AG08395 (cell line): ENCODE data around the gene SCYL3.
"Not testable (repeated sequence)": the region's sequence is repeated elsewhere in the genome, so short reads cannot be mapped to it uniquely, and the experiment has no call there.

ENCODE experiments used
- DNase-seq: peaks from one replicate; pipeline ENCODE4 v3.0.0; 2012; ENCODE audit warnings: mixed read lengths, low spot score

Gene SCYL3

GRCh38 chr1:169869426-169869825 is 24.3 kb downstream of the SCYL3 start:
- no peak for DNase-seq

GRCh38 chr1:169868978-169869377 is 24.7 kb downstream of the SCYL3 start:
- no peak for DNase-seq

- DNase-seq = no peak
Observed at GRCh38 chr1:169867012-169867675, 26.6 kb downstream of the SCYL3 start.

GRCh38 chr1:169866577-169866976 is 27.1 kb downstream of the SCYL3 start:
- DNase-seq = no peak

- DNase-seq = not testable (repeated sequence)
Observed at GRCh38 chr1:169864531-169864930, 29.2 kb downstream of the SCYL3 start.

GRCh38 chr1:169860750-169861149 is 32.9 kb downstream of the SCYL3 start:
- DNase-seq = no peak

GRCh38 chr1:169860187-169860586 is 33.5 kb downstream of the SCYL3 start:
- DNase-seq = no peak

- DNase-seq = no peak
Observed at GRCh38 chr1:169859001-169859400, 34.7 kb downstream of the SCYL3 start.

- DNase-seq = no peak
Observed at GRCh38 chr1:169858467-169858866, 35.2 kb downstream of the SCYL3 start.

GRCh38 chr1:169853341-169853740 is 40.4 kb downstream of the SCYL3 start:
- DNase-seq = no peak

GRCh38 chr1:169849346-169850022 is 44.2 kb downstream of the SCYL3 start:
- no peak for DNase-seq

GRCh38 chr1:169848456-169848855 is 45.2 kb downstream of the SCYL3 start:
- no peak for DNase-seq

- no peak for DNase-seq
Observed at GRCh38 chr1:169844941-169845608, 48.6 kb downstream of the SCYL3 start.

- no peak for DNase-seq
Observed at GRCh38 chr1:169838942-169839341, 54.8 kb downstream of the SCYL3 start.

- DNase-seq = no peak
Observed at GRCh38 chr1:169836198-169836597, 57.5 kb downstream of the SCYL3 start.

- no peak for DNase-seq
Observed at GRCh38 chr1:169835647-169836046, 58.0 kb downstream of the SCYL3 start.

GRCh38 chr1:169834869-169835268 is 58.8 kb downstream of the SCYL3 start:
- no peak for DNase-seq

GRCh38 chr1:169833179-169833901 is 60.4 kb downstream of the SCYL3 start:
- no peak for DNase-seq

- no peak for DNase-seq
Observed at GRCh38 chr1:169829671-169830070, 64.0 kb downstream of the SCYL3 start.

GRCh38 chr1:169824153-169824552 is 69.5 kb downstream of the SCYL3 start:
- no peak for DNase-seq

- no peak for DNase-seq
Observed at GRCh38 chr1:169821500-169821899, 72.2 kb downstream of the SCYL3 start.

GRCh38 chr1:169816617-169817016 is 77.1 kb downstream of the SCYL3 start:
- no peak for DNase-seq

GRCh38 chr1:169814265-169814664 is 79.4 kb downstream of the SCYL3 start:
- DNase-seq = no peak
